GM04504 (cell line): ENCODE measurements around the gene DOP1A.
A peak's percentile ranks its signal among the peaks of the same experiment; 100 is the strongest.

Experiments used
- DNase-seq: peaks from one replicate; pipeline ENCODE4 v3.0.0-alpha.2; 2012; ENCODE audit warnings: low read depth

The DOP1A gene

DNA sequence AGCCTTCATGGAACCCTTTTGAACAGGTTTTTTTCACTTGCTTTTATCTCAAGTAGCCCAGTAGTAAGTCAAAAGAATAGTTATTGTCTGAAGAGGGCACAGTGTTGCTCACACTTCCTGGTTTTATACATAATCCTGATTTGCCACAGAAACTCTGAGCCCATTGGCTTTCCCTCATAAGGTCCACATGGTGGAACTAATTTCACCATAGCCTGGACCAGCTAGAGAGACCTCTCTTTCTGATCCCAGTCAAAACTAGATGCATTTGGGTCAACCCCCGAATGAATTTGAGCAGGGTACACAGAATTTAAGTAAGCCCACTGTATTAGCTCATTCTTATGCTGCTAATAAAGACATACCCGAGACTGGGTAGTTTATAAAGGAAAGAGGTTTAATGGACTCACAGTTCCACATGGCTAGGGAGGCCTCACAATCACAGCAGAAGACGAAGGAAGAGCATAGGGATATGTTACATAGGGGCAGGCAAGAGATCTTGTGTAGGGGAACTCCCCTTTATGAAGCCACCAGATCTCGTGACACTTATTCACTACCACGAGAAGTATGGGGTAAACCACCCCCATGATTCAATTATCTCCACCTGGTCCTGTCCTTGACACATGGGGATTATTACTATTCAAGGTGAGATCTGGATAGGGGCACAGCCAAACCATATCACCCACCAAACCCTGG, 131.8 kb downstream of the DOP1A start:
- no peak for DNase-seq

DNA sequence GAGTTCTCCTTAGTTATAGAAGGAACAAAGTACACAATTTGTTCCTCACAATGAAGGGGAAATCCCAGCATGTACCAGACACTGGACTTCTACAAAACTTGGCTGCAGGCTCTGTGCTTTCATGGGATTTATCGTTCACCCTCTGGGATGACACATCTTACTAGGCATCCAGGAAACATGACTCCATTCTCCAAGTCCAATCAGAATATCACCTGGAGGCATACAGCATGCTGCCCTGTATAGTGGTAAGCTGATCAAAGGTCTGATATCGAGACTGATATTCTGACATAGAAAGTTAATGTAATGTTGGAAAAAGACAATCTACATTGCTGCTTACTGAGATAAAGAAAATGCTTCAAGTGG, 132.4 kb downstream of the DOP1A start:
- no peak for DNase-seq

DNA sequence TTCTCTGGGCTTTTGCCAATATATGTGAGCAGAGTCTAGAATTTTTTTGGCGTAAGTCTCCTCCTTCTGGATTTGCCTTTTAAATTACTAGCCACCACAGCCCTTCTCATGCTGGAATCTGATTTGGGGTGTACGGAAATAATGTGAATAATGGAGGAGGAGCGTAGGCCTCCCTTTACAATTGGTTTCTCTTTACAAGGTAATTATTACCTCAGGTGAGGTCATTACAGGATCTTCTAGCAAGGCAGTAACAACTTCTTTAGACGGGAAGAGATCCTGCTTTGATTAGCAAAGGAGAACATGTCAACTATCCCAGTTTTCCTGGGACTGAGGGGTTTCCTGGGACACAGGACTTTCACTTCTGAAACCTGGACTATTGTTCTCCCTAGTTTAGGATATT, 134.6 kb downstream of the DOP1A start:
- no peak for DNase-seq

DNA sequence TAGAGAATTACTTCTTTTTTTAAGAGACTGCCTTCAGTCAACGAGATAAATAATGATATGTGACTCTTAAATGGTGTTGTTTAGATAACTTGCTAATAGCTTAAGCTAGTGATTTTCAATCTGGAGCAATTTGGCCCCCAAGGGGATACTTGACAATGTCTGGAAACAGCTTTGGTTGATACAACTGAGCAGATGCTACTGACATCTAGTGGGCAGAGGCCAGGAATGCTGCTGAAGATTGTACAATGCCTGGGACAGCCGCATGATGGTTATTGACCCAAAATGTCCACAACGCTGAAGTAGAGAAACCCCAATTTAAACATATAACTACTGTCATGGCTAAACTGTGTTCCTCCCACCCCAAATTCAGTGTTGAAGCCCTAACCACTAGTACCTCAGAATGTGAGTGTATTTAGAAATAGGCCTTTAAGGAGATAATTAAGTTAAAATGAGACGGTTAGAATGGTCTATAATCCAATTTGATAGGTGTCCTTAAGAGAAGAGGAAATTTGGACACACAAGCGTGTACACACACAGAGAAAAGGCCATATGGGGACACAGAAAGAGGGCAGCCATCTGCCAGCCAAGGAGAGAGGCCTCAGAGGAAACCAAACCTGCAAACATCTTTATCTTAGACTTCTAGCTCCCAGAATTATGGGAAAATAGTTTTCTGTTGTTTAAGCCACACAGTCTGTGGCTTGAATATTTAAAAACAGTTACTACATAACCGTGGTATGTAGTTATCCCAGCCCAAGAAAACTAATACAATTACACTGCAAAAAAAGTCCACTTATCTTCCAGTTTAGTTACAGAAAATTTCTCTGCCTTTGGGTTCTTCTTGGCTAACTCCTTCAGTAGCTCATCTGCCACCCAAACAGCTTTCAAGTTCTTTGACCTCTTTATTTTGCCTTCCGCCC, 147.9 kb downstream of the DOP1A start:
- peak; percentile 50 for DNase-seq

DNA sequence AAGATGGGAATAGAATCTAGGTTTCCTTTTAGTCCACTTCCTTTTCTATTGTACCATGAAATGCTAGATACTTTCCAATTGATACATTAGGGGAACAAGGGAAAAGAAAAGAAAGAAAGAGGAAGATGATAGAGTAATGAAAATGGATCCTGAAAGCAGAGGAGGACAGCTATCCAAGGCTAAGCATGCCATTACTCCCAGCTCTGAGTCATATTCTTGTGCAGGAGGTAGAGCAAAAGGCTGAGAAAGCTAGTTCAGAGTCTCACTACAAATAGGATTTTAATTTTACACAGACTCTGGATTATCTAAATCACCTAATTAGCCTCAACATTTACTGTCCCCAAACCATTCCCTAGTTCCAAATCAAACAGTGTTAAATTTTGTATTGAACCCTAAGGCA, 149.3 kb downstream of the DOP1A start:
- DNase-seq: no peak
